GOT3 (cell line): ENCODE measurements around the gene SETD1A.

Experiments used
- DNase-seq: peaks from one replicate; lab custom pipeline; 2025; ENCODE audit warnings: mixed read lengths; lab: John Stamatoyannopoulos, UW

SETD1A gene

DNA sequence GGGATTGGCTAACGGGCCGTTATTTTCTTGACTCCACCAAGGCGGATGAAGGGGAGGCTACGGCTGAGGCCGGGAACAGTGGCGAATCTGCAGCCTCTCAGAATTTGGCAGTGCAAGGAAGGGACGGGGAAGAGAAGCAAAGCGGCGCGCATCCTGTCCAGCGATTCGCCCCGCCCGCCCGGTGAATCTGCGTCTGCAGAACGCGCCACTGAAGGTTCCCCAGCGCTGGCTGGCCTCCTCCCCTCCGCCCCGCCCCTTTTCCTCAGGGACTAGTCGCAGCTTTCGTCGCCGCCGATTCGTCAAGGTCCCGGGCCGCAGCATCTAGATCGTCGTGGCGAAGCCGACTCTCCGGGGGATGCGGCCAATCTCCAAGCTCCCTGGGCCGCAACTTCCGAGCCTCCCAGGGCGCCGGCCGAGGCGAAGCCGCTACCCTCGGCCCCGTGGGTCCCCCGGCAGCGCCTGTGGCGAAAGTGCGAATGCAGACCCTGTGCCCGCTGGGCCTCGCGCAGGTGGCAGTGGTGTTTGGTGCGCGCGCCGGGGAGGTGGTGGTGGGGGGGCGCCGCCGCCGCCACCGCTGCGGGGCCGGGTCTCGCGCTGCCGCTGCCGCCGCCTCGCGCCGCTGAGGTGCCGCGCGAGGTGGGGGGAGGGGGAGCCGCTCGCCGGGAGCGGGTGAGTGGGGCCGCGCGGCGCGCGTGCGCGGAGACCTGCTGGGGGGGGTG is at the start of gene SETD1A:
TSS of gene SETD1A (plus strand) at position 299 of the 719 bp plus-strand sequence. CDS start 978 bp downstream, outside the sequence.
- peak; percentile 82 for DNase-seq

DNA sequence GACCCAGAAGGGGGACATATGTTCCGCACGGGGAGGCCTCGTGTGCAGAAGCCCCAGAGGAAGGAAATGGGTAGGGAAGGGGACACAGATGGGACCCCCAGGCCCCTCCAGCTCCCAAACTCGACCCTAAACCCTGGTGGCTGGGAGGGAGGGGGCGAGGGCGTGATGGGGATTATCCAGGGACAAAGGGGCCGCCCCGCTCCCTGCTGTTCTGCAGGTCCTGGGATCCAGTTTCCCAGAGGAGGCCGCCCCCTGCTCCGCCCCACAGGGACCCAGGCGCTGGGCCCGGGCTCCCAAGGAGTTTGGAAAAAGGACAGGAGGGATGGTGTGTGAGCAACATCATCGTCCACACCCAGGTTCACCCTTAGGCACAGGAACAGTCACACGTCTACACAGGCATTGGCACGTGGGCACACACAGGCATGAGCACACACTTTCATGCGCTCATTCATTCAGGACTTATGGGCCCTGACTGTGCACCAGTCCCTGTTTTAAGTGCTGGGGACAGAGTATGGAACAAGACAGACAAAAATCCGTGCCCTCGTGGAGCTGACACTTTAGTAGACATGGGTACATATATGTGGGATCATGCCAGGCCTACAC is 47.0 kb upstream of the SETD1A start:
- no peak for DNase-seq

DNA sequence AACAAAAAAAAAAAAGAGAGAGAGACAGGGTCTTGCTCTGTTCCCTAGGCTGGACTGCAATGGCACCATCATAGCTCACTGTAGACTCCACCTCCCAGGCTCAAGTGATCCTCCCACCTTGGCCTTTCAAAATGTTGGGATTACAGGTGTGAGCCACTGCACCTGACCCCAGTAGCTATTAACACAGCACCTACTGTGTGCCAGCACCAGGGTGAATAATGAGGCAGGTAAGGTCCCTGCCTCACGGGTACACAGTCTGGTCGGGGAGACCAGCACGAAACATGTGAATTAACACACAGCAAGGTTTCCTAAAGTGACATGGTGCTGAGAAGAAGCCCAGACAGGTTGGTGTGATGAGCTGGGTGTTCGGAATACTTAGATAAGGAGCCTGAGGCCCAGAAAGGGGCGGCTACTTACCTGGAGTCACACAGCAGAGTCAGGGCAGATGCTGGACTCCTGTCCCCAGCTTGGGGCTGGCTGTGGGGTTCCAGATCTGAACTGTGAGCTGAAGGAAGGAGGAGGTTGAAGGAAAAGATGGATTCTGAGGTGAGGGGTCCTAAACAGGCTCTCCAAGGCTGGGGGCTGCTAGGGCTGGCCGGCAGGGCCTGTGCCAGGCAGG is 44.7 kb upstream of the SETD1A start:
- no peak for DNase-seq

DNA sequence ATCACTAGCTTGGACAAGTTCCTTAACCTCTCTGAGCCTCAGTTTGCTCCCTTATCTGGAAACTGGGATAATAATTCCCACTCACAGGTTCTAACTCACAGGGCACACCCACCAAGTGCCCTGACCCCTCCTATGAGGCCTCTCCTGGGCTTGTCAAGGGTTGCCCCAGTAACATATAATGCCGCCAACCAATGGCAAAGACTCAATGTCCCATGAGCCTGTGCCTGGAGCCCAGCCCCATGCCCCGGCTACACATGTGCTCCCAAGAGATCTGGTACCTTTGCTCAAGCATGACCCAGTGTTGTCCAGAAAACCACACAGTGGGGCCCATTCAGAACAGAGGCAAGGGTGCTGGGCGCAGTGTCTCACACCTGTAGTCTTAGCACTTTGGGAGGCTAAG is 42.7 kb upstream of the SETD1A start:
- DNase-seq: no peak

DNA sequence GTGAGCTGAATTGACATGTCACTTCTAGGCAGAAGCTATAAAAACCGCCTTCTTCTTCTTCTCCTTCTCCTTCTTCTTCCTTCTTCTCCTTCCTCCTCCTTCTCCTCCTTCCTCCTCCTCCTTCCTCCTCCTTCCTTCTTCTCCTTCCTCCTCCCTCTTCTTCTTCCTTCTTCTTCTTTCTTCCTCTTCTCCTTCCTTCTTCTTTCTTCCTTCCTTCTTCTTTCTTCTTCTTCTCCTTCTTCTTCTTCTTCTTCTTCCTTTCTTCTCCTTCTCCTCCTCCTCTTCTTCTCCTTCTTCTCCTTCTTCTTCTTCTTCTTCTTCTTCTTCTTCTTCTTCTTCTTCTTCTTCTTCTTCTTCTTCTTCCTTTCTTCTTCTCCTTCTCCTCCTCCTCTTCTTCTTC is 38.9 kb upstream of the SETD1A start:
- no peak for DNase-seq

DNA sequence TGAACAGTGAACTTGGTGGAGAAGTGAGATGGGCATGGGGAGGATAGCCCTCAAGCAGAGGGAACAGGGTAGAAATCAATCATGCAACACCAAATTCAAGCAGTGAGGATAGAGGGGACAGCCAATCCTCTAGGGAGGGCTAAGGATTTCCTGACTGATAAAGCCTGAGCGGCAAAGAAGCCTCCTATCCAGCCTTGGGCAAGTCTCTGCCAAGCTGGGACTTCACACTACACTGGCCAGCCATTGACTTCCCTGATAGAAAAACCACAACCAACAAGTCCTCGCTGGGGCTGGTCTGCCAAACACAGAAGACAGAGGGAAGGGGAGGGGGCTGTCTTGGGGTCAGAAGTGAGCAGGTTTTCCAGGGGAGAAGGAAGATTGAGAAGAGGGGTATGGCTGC is 36.7 kb upstream of the SETD1A start:
- no peak for DNase-seq

DNA sequence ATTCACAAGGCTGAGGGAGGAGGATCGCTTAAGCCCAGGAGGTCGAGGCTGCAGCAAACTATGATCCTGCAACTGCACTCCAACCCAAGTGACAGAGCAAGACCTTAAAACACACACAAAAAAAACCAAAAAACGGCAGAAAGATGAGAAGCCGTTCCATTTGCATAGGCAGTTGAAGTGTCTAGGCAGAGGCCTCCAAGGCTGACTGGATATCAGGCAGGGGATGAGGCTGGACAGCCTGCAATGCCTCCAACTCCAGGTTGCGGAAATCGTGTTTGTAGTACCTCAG is 36.2 kb upstream of the SETD1A start:
- no peak for DNase-seq

DNA sequence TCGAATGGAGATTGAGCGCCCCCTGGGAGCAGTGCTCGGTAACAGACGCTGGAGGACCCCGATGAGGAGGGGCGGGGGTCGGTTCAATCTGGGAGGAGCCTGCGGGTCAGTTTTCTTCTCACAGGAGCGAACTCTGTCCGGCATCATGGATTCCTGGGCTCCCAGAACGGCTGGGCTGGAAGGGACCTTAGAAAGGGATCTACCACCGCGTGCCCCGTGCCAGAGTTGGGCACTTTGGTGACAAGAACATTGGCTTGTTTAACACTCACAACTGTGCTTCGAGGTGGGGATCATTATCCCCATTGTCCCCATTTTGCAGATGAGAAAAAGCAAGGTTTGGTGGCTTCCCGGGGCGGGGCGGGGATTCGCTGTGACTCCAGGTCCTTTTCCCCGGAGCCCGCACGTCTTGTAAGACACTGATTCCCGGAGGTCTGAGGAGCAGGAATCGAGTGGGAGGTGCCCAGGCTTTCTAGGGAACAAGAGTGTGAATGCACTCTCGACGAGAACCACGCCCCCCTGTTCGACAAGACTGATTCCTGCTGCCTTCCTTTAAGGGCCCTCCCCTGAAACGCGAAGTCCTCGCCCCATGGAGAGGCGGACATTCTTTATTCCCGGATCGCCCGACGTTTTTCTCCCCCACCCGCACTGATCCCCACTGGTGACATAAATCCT is 35.7 kb upstream of the SETD1A start:
- DNase-seq: peak; percentile 75

DNA sequence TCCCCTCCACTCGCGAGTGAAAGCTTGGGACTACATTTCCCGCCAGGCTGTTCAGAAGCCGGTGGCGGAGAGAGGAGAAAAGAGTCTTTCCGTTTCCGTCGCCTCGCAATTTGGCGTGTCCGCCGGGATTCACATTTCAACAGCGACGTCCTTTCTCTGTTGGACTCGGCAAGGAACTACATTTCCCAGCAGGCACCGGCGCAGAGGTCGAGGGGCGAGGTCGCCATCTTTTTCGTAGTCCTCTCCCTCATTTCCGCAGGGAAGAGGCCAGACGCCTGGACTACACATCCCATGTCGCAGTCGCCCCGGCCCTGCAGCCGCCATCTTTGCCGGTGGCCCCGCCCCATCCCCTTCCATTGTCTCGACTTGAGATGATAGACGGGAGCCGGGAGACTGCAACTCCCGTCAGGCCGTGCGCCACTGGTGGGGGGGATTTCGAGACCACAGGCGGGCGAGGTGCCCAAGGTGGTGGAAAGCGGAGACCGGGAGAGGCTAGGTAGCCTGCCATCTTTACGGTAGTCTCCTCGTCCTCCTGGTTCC is 35.1 kb upstream of the SETD1A start:
- peak; percentile 96 for DNase-seq

DNA sequence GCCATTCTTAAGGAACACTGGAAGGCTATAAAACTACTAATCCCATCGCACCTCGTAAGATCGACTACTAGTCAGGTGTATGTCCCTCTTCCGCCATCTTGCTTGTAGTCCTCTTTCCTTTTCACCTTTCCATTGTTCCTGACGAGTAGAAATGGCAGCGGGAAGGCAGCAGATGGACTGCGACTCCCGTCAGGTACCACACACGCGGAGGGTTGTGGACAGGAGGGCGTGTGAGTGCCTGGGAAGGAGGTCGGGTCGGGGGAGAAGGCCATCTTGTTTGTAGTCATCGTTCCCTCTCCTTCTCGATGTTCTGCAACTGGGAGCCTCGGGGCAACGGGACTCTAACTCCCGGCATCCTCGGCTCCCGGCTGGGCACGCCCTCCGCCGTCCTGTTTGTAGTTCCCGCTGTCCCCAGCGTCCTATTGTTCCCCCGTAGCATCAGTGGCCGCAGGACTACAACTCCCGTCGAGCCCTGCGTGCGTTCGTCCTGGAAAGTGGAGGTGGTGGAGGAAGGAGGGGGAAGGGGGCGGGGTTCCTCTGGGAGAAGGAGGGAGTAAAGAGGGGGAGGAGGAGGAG is 34.5 kb upstream of the SETD1A start:
- peak; percentile 94 for DNase-seq

DNA sequence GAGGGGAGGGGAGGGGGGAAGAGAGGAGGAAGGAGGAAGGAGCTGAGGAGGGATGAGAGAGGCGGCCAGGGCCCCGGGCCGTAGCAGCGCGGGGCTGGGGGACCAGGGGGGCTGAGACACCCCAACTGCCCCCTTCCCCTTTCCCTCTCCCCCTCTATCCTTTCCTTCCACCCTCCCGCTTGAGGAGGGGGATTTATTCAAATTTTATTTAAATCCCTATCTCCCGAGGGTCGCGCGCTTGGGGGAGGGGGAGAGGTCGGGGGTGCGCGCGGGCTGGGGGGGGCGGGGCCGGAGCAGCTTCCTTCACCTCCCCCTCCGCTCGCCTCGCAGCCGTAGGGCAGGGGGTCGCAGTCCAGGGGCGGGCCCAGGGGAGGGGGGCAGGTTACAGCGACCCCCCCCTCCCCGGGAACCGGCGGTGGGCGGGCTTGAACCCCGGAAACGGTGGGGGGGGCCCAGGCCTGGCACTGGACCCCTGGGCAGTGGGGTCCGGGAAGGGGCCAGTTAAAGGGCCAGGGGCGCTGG is 33.9 kb upstream of the SETD1A start, which contains the start of gene FBXL19:
TSS of gene FBXL19 (plus strand) at position 19 of the 522 bp plus-strand sequence. CDS start 2,183 bp downstream, outside the sequence.
- no peak for DNase-seq

DNA sequence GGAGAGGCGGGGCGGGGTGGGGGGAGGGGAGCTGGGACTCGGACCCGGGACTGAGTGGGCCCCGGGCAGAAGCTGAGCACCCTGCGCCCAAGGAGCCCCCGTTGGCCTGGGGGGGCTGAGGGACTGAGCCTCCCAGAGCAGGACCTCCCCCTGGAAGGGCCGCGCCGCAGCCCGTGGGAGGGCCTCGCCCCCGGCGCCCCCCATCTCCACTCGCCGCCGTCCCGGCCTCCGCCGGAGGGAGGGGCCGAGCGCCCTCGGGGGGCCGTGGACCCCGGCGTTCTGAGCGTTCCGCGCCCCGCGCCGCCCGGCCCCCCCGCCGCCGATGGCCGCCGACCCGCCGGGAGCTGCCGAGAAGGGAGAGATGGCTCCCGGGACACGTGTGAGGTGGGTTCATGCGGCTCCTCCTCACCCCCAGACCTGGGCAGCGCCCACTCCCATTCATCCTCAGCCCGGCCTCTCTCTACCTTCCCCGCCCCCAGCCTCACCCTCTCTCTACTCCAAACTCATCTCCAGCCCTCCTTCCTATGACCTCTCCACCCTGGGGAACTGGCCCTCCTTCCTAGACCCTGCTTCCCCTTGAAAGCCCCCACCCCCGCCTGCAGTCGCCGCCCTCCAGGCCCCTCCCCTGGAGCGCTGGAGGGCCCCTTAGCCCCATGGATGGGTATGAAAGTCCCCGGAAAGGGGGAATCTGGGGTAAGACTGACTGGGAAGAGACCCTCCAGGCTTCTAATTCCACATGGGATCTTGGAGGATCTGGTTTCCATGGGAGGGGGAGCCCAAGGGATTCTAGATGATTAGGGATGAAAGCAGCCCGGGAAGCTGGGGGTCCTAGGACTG is 33.3 kb upstream of the SETD1A start:
- no peak for DNase-seq

DNA sequence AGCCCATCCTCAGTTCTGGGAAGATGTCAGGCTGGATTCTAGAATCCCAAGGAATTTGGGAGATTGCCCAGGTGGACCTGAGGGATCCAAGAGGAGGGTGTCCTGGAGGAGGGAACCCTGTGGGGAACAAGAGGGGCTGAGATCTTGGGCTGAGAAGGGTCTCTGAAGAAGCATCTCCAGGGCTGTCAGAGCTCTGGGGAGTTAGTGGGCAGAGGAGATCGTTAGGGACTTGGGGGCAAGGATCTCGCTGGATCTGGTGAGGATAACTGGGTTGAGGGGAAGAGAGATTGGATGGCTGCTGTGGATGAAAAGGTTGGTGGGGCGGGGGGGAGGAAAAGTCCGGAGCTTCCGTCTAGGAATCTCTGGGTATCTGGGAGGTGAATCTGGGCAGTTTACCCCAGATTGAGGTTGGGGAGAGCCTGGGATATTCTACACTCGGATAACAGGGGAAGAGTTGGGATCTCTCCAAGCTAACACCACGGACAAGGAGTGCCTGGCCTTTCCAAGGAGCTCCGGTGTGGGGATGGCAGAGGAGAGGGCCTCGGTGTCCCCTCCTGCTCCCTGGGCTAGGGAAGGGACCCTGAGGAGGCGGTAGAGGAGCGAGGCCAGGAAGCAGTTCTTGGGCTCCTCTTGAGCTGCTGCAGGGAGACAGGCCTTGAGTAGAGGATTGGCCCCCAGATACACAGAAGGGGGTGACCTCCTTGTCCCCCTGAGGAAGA is 32.5 kb upstream of the SETD1A start:
- DNase-seq: no peak

DNA sequence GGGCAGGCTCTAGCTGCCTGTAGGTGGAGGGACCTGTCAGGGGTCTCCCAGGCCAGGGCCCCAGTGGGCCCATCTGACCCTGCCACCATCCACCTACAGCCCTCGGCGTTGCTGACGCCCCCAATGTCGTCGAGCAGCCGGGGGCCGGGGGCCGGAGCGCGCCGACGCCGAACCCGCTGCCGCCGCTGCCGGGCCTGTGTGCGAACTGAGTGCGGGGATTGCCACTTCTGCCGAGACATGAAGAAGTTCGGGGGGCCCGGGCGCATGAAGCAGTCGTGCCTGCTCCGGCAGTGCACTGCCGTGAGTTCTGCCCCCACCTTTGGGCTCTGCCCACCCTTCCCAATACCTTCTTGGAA is 31.9 kb upstream of the SETD1A start:
- DNase-seq: no peak

DNA sequence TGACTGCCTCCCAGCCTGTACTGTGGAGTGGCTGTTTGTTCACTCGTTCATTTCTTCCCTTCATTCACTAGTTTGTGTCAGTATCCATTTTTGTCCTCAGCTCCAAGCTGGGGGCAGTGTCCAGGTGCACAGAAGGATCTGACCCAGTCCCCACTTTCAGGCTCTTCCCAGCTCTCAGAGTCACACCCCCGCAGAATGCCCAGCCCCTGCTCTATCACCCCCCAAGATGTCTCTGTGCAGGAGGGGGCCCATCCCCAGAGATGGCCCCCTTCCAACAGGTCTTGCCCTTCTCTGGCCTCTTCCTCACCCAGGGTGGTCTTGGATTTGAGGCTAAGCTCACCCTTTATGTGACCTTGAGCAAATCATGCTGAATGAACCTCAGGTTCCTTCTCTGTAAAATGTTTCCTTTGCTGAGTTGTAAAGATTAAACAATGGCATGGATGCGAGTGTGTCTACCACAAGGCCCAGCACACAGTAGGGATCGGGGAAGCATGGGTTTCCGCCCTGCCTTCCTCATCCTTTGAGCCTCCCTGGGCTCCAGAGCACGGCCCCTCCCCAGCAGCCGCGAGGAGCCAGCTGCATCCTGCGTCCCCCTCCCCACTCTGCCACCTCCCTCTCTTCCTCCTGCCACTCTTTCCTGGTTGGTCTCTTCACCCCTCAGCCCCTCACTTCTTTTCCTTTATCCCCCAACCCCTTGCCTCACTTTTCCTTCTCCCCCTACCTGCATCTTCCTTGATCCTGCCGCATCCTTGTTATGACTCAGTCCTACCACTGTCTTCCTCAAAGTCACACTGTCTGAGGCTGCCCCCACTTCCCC is 31.4 kb upstream of the SETD1A start:
- DNase-seq: no peak

DNA sequence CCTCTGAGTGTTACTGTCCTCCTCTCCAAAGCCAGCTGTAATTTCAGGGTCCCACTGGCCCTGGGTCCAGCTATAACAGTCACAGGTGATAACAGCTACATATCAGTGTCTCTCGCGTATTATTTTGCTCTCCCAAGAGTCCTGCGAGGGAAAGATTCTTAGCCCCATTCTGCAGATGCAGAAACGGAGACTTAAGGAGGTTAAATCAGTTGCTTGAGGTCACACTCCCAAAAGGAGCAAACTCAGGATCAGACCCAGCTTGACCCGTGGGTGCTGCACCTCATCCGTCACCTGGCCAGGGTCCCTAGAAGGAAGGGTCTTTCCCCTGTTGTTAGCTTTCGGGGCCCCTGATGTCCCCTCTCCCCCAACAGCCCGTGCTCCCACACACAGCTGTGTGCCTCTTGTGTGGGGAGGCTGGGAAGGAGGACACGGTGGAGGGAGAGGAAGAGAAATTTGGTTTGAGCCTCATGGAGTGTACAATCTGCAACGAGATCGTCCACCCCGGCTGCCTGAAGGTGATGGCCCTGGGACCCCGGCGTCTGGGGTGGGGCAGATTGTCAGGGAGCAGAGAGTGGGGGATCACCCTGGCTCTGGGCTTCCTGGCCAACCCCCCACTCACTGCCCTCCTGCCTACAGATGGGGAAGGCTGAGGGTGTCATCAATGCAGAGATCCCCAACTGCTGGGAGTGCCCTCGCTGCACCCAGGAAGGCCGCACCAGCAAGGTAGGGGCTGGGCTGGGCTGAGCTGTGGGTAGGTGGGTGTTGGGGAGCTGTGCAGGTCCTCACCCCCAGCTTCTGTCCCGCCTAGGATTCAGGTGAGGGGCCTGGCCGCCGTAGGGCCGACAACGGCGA is 30.4 kb upstream of the SETD1A start:
- no peak for DNase-seq

DNA sequence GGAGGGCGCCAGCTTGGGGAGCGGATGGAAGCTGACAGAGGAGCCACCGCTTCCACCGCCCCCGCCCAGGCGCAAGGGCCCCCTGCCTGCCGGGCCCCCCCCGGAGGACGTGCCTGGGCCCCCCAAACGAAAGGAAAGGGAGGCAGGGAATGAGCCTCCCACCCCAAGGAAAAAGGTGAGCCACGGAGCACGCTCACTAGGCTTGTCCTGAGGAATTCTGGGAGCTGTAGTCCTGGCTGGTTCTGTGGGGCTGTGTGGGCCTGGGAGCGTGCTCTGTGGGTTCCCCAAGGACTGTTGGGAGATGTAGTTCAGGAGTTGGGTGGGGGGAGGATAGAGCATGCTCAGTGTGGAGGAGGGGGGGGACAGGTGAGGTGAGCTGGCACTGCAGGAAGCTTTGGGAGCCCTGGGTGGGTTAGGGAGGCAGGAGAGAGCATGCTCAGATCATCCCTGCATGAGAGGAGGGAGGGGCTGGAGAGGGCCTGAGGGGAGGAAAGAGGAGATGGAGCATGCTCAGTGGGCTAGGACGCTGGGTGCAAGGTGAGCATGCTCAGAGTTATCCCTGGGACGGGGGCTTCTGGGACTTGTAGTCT is 29.7 kb upstream of the SETD1A start:
- no peak for DNase-seq

DNA sequence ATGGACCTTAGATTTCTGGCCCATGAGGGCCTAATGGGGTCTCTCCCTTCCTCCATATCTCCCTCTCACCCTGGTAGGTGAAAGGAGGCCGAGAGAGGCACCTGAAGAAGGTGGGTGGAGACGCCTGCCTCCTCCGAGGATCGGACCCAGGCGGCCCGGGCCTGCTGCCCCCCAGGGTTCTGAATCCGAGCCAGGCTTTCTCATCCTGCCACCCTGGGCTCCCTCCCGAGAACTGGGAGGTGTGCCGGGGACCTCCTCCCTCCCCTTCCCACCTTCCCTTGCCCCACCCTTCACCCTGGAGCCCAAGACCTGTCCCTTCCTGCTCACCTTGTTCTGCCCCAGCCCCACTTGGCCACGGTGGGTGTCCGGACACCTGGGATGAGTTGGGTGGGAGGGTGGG is 29.2 kb upstream of the SETD1A start:
- DNase-seq: no peak
